Stimulated activated CD4-positive, alpha-beta T cell treated with anti-CD3 and anti-CD28 coated beads, Interleukin-1b, Interleukin-23, amount 100 ng/mL, for 4 hours (primary cell): ENCODE results near the gene SKA3.

Experiments
- DNase-seq, 2 donors: peaks; one replicate each; pipeline ENCODE4 v3.0.0-alpha.2; 2020; ENCODE audit warnings: low read depth in 2 of 2

The SKA3 gene

DNA sequence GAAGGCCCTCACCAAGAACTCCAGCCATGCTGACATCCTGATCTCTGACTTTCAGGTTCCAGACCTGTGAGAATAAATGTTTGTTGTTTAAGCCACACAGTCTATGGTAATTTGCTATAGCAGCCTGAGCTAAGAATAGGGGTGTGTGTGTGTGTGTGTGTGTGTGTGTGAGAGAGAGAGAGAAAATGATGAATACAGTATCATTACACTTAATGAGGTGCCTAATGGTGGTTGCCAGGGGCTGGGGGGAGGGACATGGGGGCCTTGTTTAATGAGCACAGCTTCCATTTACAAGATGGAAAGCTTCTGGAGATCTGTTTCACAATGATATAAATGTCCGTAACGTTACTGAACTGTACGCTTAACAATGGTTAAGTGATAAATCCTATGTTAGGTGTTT, 61.1 kb downstream of the SKA3 start:
- DNase-seq: no peak

DNA sequence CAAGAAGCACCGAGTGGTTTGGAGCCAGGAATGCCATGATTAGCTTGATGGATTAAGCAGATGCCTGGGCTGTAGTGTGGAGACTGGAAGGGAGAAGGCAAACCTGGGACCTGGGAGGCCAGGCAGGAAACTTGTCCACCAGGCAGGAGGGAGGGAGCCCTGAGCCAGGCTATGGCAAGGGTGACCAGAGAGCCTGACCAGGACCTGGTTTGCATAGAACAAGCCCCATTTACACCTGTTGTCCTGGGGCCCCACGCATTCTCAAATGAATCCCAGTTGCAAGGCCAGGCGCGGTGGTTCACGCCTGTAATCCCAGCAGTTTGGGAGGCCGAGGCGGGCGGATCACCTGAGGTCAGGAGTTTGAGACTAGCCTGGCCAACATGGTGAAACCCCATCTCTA, 64.8 kb downstream of the SKA3 start:
- no peak for DNase-seq

GRCh38 chr13:21109168-21109567, 67.2 kb downstream of the SKA3 start:
- no peak for DNase-seq

DNA sequence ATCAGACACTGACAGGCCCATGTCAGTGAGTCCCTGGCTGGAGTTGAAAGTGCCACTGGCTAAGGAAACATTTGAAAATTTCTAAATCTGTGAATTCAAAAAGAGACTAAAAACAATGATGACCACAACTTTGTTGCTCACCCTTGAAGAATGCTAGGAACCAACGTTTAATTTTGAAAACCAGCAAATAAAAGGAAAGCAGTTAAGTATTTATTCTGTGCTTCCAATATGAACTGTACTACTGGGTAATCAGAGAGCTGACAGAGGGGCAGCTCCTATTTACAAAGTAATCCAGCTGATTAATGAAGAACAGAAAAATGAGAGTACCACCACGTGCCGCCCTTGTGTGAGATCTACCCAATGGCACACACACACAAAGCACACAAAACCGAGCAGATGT, 70.3 kb downstream of the SKA3 start:
- DNase-seq: no peak

- no peak for DNase-seq
Observed at GRCh38 chr13:21104199-21105019, 71.9 kb downstream of the SKA3 start.
